Measurements from ENCODE around the gene PODXL2. TPM values are rescaled to one million over a fixed set of nuclear protein-coding genes. Genes with fewer than 3 reads are reported as not detected.
"Not testable (repeated sequence)": the region's sequence is repeated elsewhere in the genome, so short reads cannot be mapped to it uniquely, and the experiment has no call there.

Gene PODXL2
- total and polyA plus RNA-seq, 3 experiments from 2014 or later, result 1.4 to 4.7 (median 1.7) TPM

- Mint-ChIP-seq H3K4me1 (peaks cover 4 to 8% (median 6%) of the 10 kb centered on the region in 3 donors), H3K27ac (no peak overlapping the region), H3K27me3 (peaks cover 10 to 14% of the 10 kb centered on the region in 2 donors), H3K4me3 (no peak overlapping the region), H3K36me3 (no peaks in the 10 kb centered on the region), H3K9me3 (peaks cover 0 to 3% (median 2%) of the 10 kb centered on the region in 5 donors)
- ChIA-PET POLR2A (no interaction called here), CTCF (no interaction called here)
- no peak overlapping the region for H3K4me3 ChIP-seq (ENCODE audit: low read length)
- no peaks in the 10 kb centered on the region for H3K36me3 ChIP-seq (ENCODE audit: insufficient read depth, low read length)
- H3K4me1 ChIP-seq (ENCODE audit: insufficient read depth, low read length), result no peaks in the 10 kb centered on the region
- no peak overlapping the region for H3K27ac ChIP-seq (ENCODE audit: low read depth, low read length)
- no peak for DNase-seq
- no peaks in the 10 kb centered on the region for H3K27me3 ChIP-seq (ENCODE audit: insufficient read depth, low read length, poor library complexity, severe bottlenecking)
- no peaks in the 10 kb centered on the region for H3K9me3 ChIP-seq (ENCODE audit: low read length)
Observed at GRCh38 chr3:127702151-127702578, 73.2 kb downstream of the PODXL2 start.

DNA sequence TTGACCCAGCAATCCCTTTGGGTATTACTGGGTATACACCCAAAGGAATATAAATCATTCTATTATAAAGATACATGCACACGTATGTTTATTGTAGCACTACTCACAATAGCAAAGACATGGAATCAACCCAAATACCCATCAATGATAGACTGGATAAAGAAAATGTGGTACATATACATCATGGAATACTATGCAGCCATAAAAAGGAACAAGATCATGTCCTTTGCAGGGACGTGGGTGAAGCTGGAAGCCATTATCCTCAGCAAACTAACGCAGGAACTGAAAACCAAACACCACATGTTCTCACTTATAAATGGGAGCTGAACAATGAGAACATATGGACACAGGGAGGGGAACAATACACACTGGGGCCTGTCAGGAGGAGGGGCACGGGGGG is 75.9 kb downstream of the PODXL2 start:
- H3K4me3 Mint-ChIP-seq; H3K36me3 ChIP-seq (ENCODE audit: insufficient read depth, low read length); H3K27me3 ChIP-seq (ENCODE audit: insufficient read depth, low read length, poor library complexity, severe bottlenecking); H3K9me3 ChIP-seq (ENCODE audit: low read length); CTCF ChIA-PET; H3K27ac Mint-ChIP-seq; H3K4me1 ChIP-seq (ENCODE audit: insufficient read depth, low read length); H3K36me3 Mint-ChIP-seq; H3K4me3 ChIP-seq (ENCODE audit: low read length); H3K9me3 Mint-ChIP-seq; POLR2A ChIA-PET; H3K4me1 Mint-ChIP-seq; H3K27ac ChIP-seq (ENCODE audit: low read depth, low read length); DNase-seq: not testable (repeated sequence)
- peaks cover 10 to 14% of the 10 kb centered on the region in 2 donors for H3K27me3 Mint-ChIP-seq

GRCh38 chr3:127706312-127706711 is 77.3 kb downstream of the PODXL2 start:
- H3K9me3 Mint-ChIP-seq, result peaks cover 0 to 3% (median 2%) of the 10 kb centered on the region in 5 donors
- H3K4me3 Mint-ChIP-seq, result no peak overlapping the region
- H3K27me3 Mint-ChIP-seq, result peaks cover 11 to 13% of the 10 kb centered on the region in 2 donors
- Histone ChIP-seq H3K27ac (ENCODE audit: low read depth, low read length) (no peak overlapping the region), H3K36me3 (ENCODE audit: insufficient read depth, low read length) (no peaks in the 10 kb centered on the region), H3K9me3 (ENCODE audit: low read length) (no peaks in the 10 kb centered on the region), H3K4me3 (ENCODE audit: low read length) (no peak overlapping the region), H3K27me3 (ENCODE audit: insufficient read depth, low read length, poor library complexity, severe bottlenecking) (no peaks in the 10 kb centered on the region), H3K4me1 (ENCODE audit: insufficient read depth, low read length) (no peaks in the 10 kb centered on the region)
- DNase-seq, result no peak
- H3K4me1 Mint-ChIP-seq, result no peaks in the 10 kb centered on the region
- ChIA-PET CTCF (interaction anchor here (1.0 kb wide), 1 partner anchor 11 kb away, joined by 3 read pairs; no protein-coding TSS in a partner anchor), POLR2A (no interaction called here)
- H3K27ac Mint-ChIP-seq, result no peak overlapping the region
- H3K36me3 Mint-ChIP-seq, result no peaks in the 10 kb centered on the region

GRCh38 chr3:127706785-127707351 is 77.9 kb downstream of the PODXL2 start:
- H3K9me3 ChIP-seq (ENCODE audit: low read length), result no peaks in the 10 kb centered on the region
- H3K4me1 ChIP-seq (ENCODE audit: insufficient read depth, low read length), result no peaks in the 10 kb centered on the region
- Mint-ChIP-seq H3K27me3 (peaks cover 8 to 9% of the 10 kb centered on the region in 2 donors), H3K27ac (no peak overlapping the region), H3K4me3 (no peak overlapping the region), H3K4me1 (no peaks in the 10 kb centered on the region), H3K36me3 (no peaks in the 10 kb centered on the region), H3K9me3 (peaks cover 0 to 3% (median 2%) of the 10 kb centered on the region in 5 donors)
- no peak overlapping the region for H3K27ac ChIP-seq (ENCODE audit: low read depth, low read length)
- no peak for DNase-seq
- H3K4me3 ChIP-seq (ENCODE audit: low read length), result no peak overlapping the region
- CTCF ChIA-PET, result interaction anchor here (1.0 kb wide), 1 partner anchor 11 kb away, joined by 3 read pairs; no protein-coding TSS in a partner anchor
- POLR2A ChIA-PET, result no interaction called here
- no peaks in the 10 kb centered on the region for H3K27me3 ChIP-seq (ENCODE audit: insufficient read depth, low read length, poor library complexity, severe bottlenecking)
- H3K36me3 ChIP-seq (ENCODE audit: insufficient read depth, low read length), result no peaks in the 10 kb centered on the region

- POLR2A ChIA-PET, result interaction anchor here (0.7 kb wide), 1 partner anchor 11 kb away, joined by 3 read pairs; no protein-coding TSS in a partner anchor
- Mint-ChIP-seq H3K36me3 (no peaks in the 10 kb centered on the region), H3K9me3 (peaks cover 0 to 3% (median 2%) of the 10 kb centered on the region in 5 donors), H3K27ac (no peak overlapping the region), H3K27me3 (peaks cover 8 to 9% of the 10 kb centered on the region in 2 donors), H3K4me1 (no peaks in the 10 kb centered on the region), H3K4me3 (no peak overlapping the region)
- Histone ChIP-seq H3K27me3 (ENCODE audit: insufficient read depth, low read length, poor library complexity, severe bottlenecking) (no peaks in the 10 kb centered on the region), H3K9me3 (ENCODE audit: low read length) (no peaks in the 10 kb centered on the region), H3K4me1 (ENCODE audit: insufficient read depth, low read length) (no peaks in the 10 kb centered on the region), H3K36me3 (ENCODE audit: insufficient read depth, low read length) (no peaks in the 10 kb centered on the region), H3K27ac (ENCODE audit: low read depth, low read length) (no peak overlapping the region), H3K4me3 (ENCODE audit: low read length) (no peak overlapping the region)
- CTCF ChIA-PET, result interaction anchor here (0.7 kb wide), 1 partner anchor 14 kb away, joined by 3 read pairs; no protein-coding TSS in a partner anchor
- DNase-seq, result no peak
Observed at GRCh38 chr3:127707851-127708411, 78.9 kb downstream of the PODXL2 start.

DNA sequence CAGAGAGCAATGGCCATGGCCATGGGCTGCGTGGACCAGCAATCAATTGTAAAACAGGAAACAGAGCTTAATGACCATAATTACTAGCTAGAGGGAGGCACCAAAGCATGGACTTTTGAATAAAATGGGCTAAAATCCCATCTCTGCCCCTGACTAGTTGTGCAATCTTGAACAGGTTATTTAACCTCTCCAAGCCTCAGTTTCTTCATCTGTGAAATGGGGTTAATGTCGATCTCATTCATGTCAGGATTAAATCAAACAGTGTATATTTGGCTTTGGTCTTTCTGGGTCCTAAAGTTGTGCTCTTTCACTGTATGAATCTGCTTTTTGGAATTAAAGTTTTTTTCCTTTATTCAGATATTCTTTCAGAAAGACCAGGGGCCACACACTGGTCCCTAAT is 79.9 kb downstream of the PODXL2 start:
- H3K4me1 Mint-ChIP-seq, result no peaks in the 10 kb centered on the region
- Histone ChIP-seq H3K27ac (ENCODE audit: low read depth, low read length) (no peak overlapping the region), H3K36me3 (ENCODE audit: insufficient read depth, low read length) (no peaks in the 10 kb centered on the region), H3K4me3 (ENCODE audit: low read length) (no peak overlapping the region), H3K9me3 (ENCODE audit: low read length) (no peaks in the 10 kb centered on the region), H3K4me1 (ENCODE audit: insufficient read depth, low read length) (no peaks in the 10 kb centered on the region), H3K27me3 (ENCODE audit: insufficient read depth, low read length, poor library complexity, severe bottlenecking) (no peaks in the 10 kb centered on the region)
- ChIA-PET POLR2A (no interaction called here), CTCF (no interaction called here)
- H3K36me3 Mint-ChIP-seq, result no peaks in the 10 kb centered on the region
- no peak overlapping the region for H3K4me3 Mint-ChIP-seq
- peaks cover 0 to 3% (median 0%) of the 10 kb centered on the region in 5 donors for H3K9me3 Mint-ChIP-seq
- H3K27ac Mint-ChIP-seq, result no peak overlapping the region
- no peak for DNase-seq
- peaks cover under 1 to 4% of the 10 kb centered on the region in 2 donors for H3K27me3 Mint-ChIP-seq

DNA sequence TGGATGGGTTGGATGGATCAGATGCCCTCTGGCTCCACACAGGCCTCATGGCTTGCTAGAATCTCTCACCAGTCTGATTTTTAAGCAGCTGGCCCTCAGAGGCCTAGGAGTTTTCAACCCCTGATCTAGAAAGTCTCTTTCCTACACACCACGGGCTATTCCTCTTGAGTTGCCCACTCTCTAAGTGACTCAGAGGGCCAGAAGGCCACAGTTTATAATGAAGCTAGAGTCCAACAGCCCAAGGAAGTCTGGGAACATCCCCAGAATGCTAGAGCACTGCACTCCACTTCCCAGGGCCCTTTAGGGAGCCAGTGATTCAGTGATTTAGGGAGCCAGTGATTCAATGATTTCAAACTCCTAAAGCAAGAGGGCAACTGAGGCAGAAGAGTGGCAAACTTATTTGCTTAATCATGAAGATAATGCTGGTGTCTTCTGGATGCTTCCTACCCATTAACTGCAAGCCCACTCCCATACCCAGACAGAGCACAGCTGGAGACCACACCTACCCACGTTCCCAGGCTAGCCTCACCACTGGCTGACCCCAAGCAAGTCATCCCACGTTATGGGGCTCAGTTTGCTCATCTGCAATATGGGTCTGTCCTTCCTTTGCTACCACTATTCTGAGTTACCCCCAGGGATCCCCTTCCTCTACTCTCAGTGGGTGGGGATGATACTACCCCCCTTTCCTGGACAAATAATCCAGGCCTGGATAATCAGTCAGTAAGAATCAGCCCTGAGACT is 80.5 kb downstream of the PODXL2 start:
- no peaks in the 10 kb centered on the region for H3K36me3 Mint-ChIP-seq
- H3K4me3 Mint-ChIP-seq, result no peak overlapping the region
- no peak for DNase-seq
- H3K27ac Mint-ChIP-seq, result no peak overlapping the region
- H3K4me1 Mint-ChIP-seq, result no peaks in the 10 kb centered on the region
- no peaks in the 10 kb centered on the region for H3K27me3 ChIP-seq (ENCODE audit: insufficient read depth, low read length, poor library complexity, severe bottlenecking)
- H3K36me3 ChIP-seq (ENCODE audit: insufficient read depth, low read length), result no peaks in the 10 kb centered on the region
- H3K27ac ChIP-seq (ENCODE audit: low read depth, low read length), result no peak overlapping the region
- no peaks in the 10 kb centered on the region for H3K4me1 ChIP-seq (ENCODE audit: insufficient read depth, low read length)
- H3K4me3 ChIP-seq (ENCODE audit: low read length), result no peak overlapping the region
- ChIA-PET CTCF (interaction anchor here (1.6 kb wide), 1 partner anchor 15 kb away, joined by 4 read pairs; no protein-coding TSS in a partner anchor), POLR2A (no interaction called here)
- no peaks in the 10 kb centered on the region for H3K9me3 ChIP-seq (ENCODE audit: low read length)
- peaks cover 0 to 3% of the 10 kb centered on the region in 2 donors for H3K27me3 Mint-ChIP-seq
- peaks cover 0 to 3% (median 0%) of the 10 kb centered on the region in 5 donors for H3K9me3 Mint-ChIP-seq
